CD8-positive, alpha-beta memory T cell (primary cell): ENCODE results near the gene C12orf75. TPM values are rescaled to one million over a fixed set of nuclear protein-coding genes. Genes with fewer than 3 reads are reported as not detected.
A peak's percentile ranks its signal among the peaks of the same experiment; 100 is the strongest.

Experiments used
- CTCF ChIA-PET: fragments of 350-600 bp; sonication (Branson Sonifier 250); formaldehyde crosslinking; loops from one replicate; lab custom pipeline; 2021; ENCODE audit warnings: antibody characterized with exemption; lab: Charles Lee
- POLR2A ChIA-PET: fragments of 350-600 bp; sonication (Branson Sonifier 250); formaldehyde crosslinking; loops from one replicate; lab custom pipeline; 2021; ENCODE audit warnings: antibody characterized with exemption; lab: Charles Lee
- DNase-seq, 5 donors: peaks; one replicate each; pipeline versions ENCODE4 v3.0.0 to v3.0.0-alpha.2; 2020 to 2022; ENCODE audit warnings: mixed read lengths in 1 of 5
- H3K27ac ChIP-seq: one replicate; pipeline ENCODE4 v1.7.0; 2013; ENCODE audit warnings: low read depth, mild to moderate bottlenecking, low read length, moderate library complexity
- H3K27me3 ChIP-seq: 2 replicates; pipeline ENCODE4 v1.7.0; 2013; ENCODE audit warnings: low read length, mild to moderate bottlenecking; ENCODE audit not compliant: insufficient read depth, poor library complexity, severe bottlenecking
- H3K36me3 ChIP-seq: 2 replicates; pipeline ENCODE4 v1.7.0; 2013; ENCODE audit warnings: mild to moderate bottlenecking, low read length, moderate library complexity; ENCODE audit not compliant: insufficient read depth
- H3K4me1 ChIP-seq: 2 replicates; pipeline ENCODE4 v1.7.0; 2013; ENCODE audit warnings: mild to moderate bottlenecking, low read length, moderate library complexity; ENCODE audit not compliant: insufficient read depth
- H3K4me3 ChIP-seq: 2 replicates; pipeline ENCODE4 v1.7.0; 2013; ENCODE audit warnings: mild to moderate bottlenecking, low read length
- H3K9me3 ChIP-seq: 2 replicates; pipeline ENCODE4 v1.7.0; 2013; ENCODE audit warnings: mild to moderate bottlenecking, low read length
- H3K27ac Mint-ChIP-seq, 8 donors: one replicate each; pipeline ENCODE4 v1.8.0; 2020 to 2021; ENCODE audit warnings: mixed read lengths in 8 of 8, mild to moderate bottlenecking in 6 of 8, inconsistent platforms in 3 of 8, moderate library complexity in 3 of 8
- H3K27me3 Mint-ChIP-seq, 2 donors: one replicate each; pipeline ENCODE4 v1.8.0; 2020 to 2021; ENCODE audit warnings: mixed read lengths in 2 of 2, mild to moderate bottlenecking in 1 of 2, moderate library complexity in 1 of 2
- H3K36me3 Mint-ChIP-seq, 3 donors: one replicate each; pipeline ENCODE4 v1.8.0; 2020 to 2021; ENCODE audit warnings: mixed read lengths in 3 of 3, inconsistent platforms in 1 of 3, mild to moderate bottlenecking in 1 of 3
- H3K4me1 Mint-ChIP-seq, 3 donors: one replicate each; pipeline ENCODE4 v1.8.0; 2020 to 2021; ENCODE audit warnings: mixed read lengths in 3 of 3, inconsistent platforms in 1 of 3, mild to moderate bottlenecking in 1 of 3
- H3K4me3 Mint-ChIP-seq, 7 donors: one replicate each; pipeline ENCODE4 v1.8.0; 2020 to 2021; ENCODE audit warnings: mixed read lengths in 7 of 7, mild to moderate bottlenecking in 6 of 7, moderate library complexity in 4 of 7, inconsistent platforms in 2 of 7
- H3K9me3 Mint-ChIP-seq, 5 donors: one replicate each; pipeline ENCODE4 v1.8.0; 2020 to 2022; ENCODE audit warnings: mixed read lengths in 5 of 5, mild to moderate bottlenecking in 3 of 5, moderate library complexity in 2 of 5, inconsistent platforms in 1 of 5
- polyA plus RNA-seq: library from polyadenylated mRNA; unstranded; fragments of 300-500 nt; fragmentation: Illumina TruSeq; gene quantifications from one replicate; pipeline ENCODE4 v1.2.3, GENCODE V29; 2021
- total RNA-seq, 2 experiments: library from RNA; stranded (reverse); gene quantifications; one replicate each; pipeline ENCODE4 v1.2.3, GENCODE V29; 2021

Gene C12orf75
- total and polyA plus RNA-seq, 3 experiments from 2014 or later = 52.9 to 181 (median 62.8) TPM

GRCh38 chr12:105365231-105365630 is 34.7 kb downstream of the C12orf75 start:
- no peak overlapping the region for H3K4me3 ChIP-seq
- ChIA-PET CTCF (no interaction called here), POLR2A (no interaction called here)
- no peaks in the 10 kb centered on the region for H3K27me3 ChIP-seq
- no peaks in the 10 kb centered on the region for H3K4me1 ChIP-seq
- H3K27ac ChIP-seq = no peak overlapping the region
- H3K4me1 Mint-ChIP-seq = peaks cover 16 to 25% (median 20%) of the 10 kb centered on the region in 3 donors
- no peaks in the 10 kb centered on the region for H3K9me3 ChIP-seq
- H3K36me3 ChIP-seq = peaks cover 5% of the 10 kb centered on the region
- H3K36me3 Mint-ChIP-seq = peaks cover 4 to 49% (median 19%) of the 10 kb centered on the region in 3 donors
- no peak overlapping the region for H3K27ac Mint-ChIP-seq
- DNase-seq = no peak
- no peaks in the 10 kb centered on the region for H3K27me3 Mint-ChIP-seq
- H3K9me3 Mint-ChIP-seq = no peaks in the 10 kb centered on the region
- no peak overlapping the region for H3K4me3 Mint-ChIP-seq

- Histone ChIP-seq H3K4me1 (no peaks in the 10 kb centered on the region), H3K27ac (no peak overlapping the region), H3K36me3 (peaks cover 5% of the 10 kb centered on the region), H3K27me3 (no peaks in the 10 kb centered on the region), H3K9me3 (no peaks in the 10 kb centered on the region), H3K4me3 (no peak overlapping the region)
- DNase-seq = no peak
- no peak overlapping the region for H3K4me3 Mint-ChIP-seq
- no peaks in the 10 kb centered on the region for H3K27me3 Mint-ChIP-seq
- peaks cover 8 to 19% (median 14%) of the 10 kb centered on the region in 3 donors for H3K4me1 Mint-ChIP-seq
- ChIA-PET POLR2A (interaction anchor here (0.6 kb wide), 1 partner anchor 37 kb away, joined by 3 read pairs; no protein-coding TSS in a partner anchor), CTCF (no interaction called here)
- peaks cover 8 to 55% (median 20%) of the 10 kb centered on the region in 3 donors for H3K36me3 Mint-ChIP-seq
- H3K9me3 Mint-ChIP-seq = no peaks in the 10 kb centered on the region
- peak overlapping the region in 1 of 8 donors; percentile 15 for H3K27ac Mint-ChIP-seq
Measured at GRCh38 chr12:105368047-105368646, 37.7 kb downstream of the C12orf75 start.

GRCh38 chr12:105369014-105369413 is 38.5 kb downstream of the C12orf75 start:
- H3K9me3 Mint-ChIP-seq = no peaks in the 10 kb centered on the region
- CTCF ChIA-PET = no interaction called here
- no peak overlapping the region for H3K4me3 Mint-ChIP-seq
- POLR2A ChIA-PET = no interaction called here
- Histone ChIP-seq H3K27me3 (no peaks in the 10 kb centered on the region), H3K27ac (no peak overlapping the region), H3K4me1 (no peaks in the 10 kb centered on the region), H3K36me3 (peaks cover 5% of the 10 kb centered on the region), H3K4me3 (no peak overlapping the region), H3K9me3 (no peaks in the 10 kb centered on the region)
- H3K36me3 Mint-ChIP-seq = peaks cover 8 to 61% (median 25%) of the 10 kb centered on the region in 3 donors
- no peaks in the 10 kb centered on the region for H3K27me3 Mint-ChIP-seq
- no peak for DNase-seq
- no peak overlapping the region for H3K27ac Mint-ChIP-seq
- peaks cover 4 to 10% (median 10%) of the 10 kb centered on the region in 3 donors for H3K4me1 Mint-ChIP-seq

- Mint-ChIP-seq H3K4me1 (no peaks in the 10 kb centered on the region), H3K27me3 (no peaks in the 10 kb centered on the region), H3K27ac (no peak overlapping the region), H3K36me3 (peaks cover 4 to 37% (median 15%) of the 10 kb centered on the region in 3 donors), H3K9me3 (no peaks in the 10 kb centered on the region), H3K4me3 (no peak overlapping the region)
- DNase-seq = no peak
- ChIA-PET CTCF (interaction anchor here (1.2 kb wide), 1 partner anchor 10 kb away, joined by 4 read pairs; no protein-coding TSS in a partner anchor), POLR2A (no interaction called here)
- no peak overlapping the region for H3K4me3 ChIP-seq
- H3K27ac ChIP-seq = no peak overlapping the region
- H3K36me3 ChIP-seq = no peaks in the 10 kb centered on the region
- H3K27me3 ChIP-seq = no peaks in the 10 kb centered on the region
- no peaks in the 10 kb centered on the region for H3K9me3 ChIP-seq
- H3K4me1 ChIP-seq = no peaks in the 10 kb centered on the region
Measured at GRCh38 chr12:105374303-105374702, 43.8 kb downstream of the C12orf75 start.

GRCh38 chr12:105377077-105377476 is 46.6 kb downstream of the C12orf75 start:
- Histone ChIP-seq H3K4me3 (no peak overlapping the region), H3K36me3 (no peaks in the 10 kb centered on the region), H3K4me1 (no peaks in the 10 kb centered on the region), H3K27ac (no peak overlapping the region), H3K27me3 (no peaks in the 10 kb centered on the region), H3K9me3 (no peaks in the 10 kb centered on the region)
- Mint-ChIP-seq H3K36me3 (peaks cover 4 to 14% (median 10%) of the 10 kb centered on the region in 3 donors), H3K27me3 (no peaks in the 10 kb centered on the region), H3K4me1 (no peaks in the 10 kb centered on the region), H3K27ac (no peak overlapping the region), H3K4me3 (no peak overlapping the region), H3K9me3 (no peaks in the 10 kb centered on the region)
- CTCF ChIA-PET = no interaction called here
- DNase-seq = no peak
- POLR2A ChIA-PET = interaction anchor here (0.5 kb wide), 1 partner anchor 29 kb away, joined by 6 read pairs; no protein-coding TSS in a partner anchor

GRCh38 chr12:105378911-105379310 is 48.4 kb downstream of the C12orf75 start:
- Histone ChIP-seq H3K27me3 (no peaks in the 10 kb centered on the region), H3K9me3 (no peaks in the 10 kb centered on the region), H3K36me3 (no peaks in the 10 kb centered on the region), H3K27ac (no peak overlapping the region), H3K4me3 (no peak overlapping the region), H3K4me1 (no peaks in the 10 kb centered on the region)
- no peak for DNase-seq
- no peaks in the 10 kb centered on the region for H3K4me1 Mint-ChIP-seq
- POLR2A ChIA-PET = no interaction called here
- no peaks in the 10 kb centered on the region for H3K27me3 Mint-ChIP-seq
- H3K9me3 Mint-ChIP-seq = no peaks in the 10 kb centered on the region
- CTCF ChIA-PET = no interaction called here
- no peak overlapping the region for H3K27ac Mint-ChIP-seq
- no peak overlapping the region for H3K4me3 Mint-ChIP-seq
- peaks cover 0 to 3% (median 2%) of the 10 kb centered on the region in 3 donors for H3K36me3 Mint-ChIP-seq

GRCh38 chr12:105382771-105383622 is 52.5 kb downstream of the C12orf75 start:
- Histone ChIP-seq H3K27me3 (no peaks in the 10 kb centered on the region), H3K4me1 (no peaks in the 10 kb centered on the region), H3K27ac (no peak overlapping the region), H3K36me3 (no peaks in the 10 kb centered on the region), H3K9me3 (no peaks in the 10 kb centered on the region), H3K4me3 (no peak overlapping the region)
- peak in 3 of 5 donors; percentile 4 to 48 (median 47) for DNase-seq
- Mint-ChIP-seq H3K27me3 (no peaks in the 10 kb centered on the region), H3K4me1 (no peaks in the 10 kb centered on the region), H3K27ac (no peak overlapping the region), H3K9me3 (no peaks in the 10 kb centered on the region), H3K36me3 (no peaks in the 10 kb centered on the region), H3K4me3 (no peak overlapping the region)
- CTCF ChIA-PET = interaction anchor here (0.7 to 2.2 kb wide), 11 partner anchors 9 to 222 kb away, joined by 3 to 16 read pairs (median 4); partner anchors contain the start of genes APPL2 and C12orf75
- POLR2A ChIA-PET = interaction anchor here (0.6 kb wide), 1 partner anchor 53 kb away, joined by 3 read pairs; no protein-coding TSS in a partner anchor

- POLR2A ChIA-PET = no interaction called here
- CTCF ChIA-PET = interaction anchor here (0.6 to 2.2 kb wide), 8 partner anchors 10 to 223 kb away, joined by 3 to 16 read pairs (median 4); partner anchors contain the start of gene C12orf75
Measured at GRCh38 chr12:105384220-105384619, 53.7 kb downstream of the C12orf75 start.

More at GRCh38 chr12:105384220-105384619, 53.7 kb downstream of the C12orf75 start:
- no peak for DNase-seq
- H3K4me3 ChIP-seq = no peak overlapping the region
- no peak overlapping the region for H3K4me3 Mint-ChIP-seq
- no peak overlapping the region for H3K27ac ChIP-seq
- H3K4me1 Mint-ChIP-seq = no peaks in the 10 kb centered on the region
- no peaks in the 10 kb centered on the region for H3K27me3 ChIP-seq
- no peaks in the 10 kb centered on the region for H3K36me3 Mint-ChIP-seq
- H3K4me1 ChIP-seq = no peaks in the 10 kb centered on the region
- no peaks in the 10 kb centered on the region for H3K9me3 ChIP-seq
- H3K9me3 Mint-ChIP-seq = no peaks in the 10 kb centered on the region
- H3K27me3 Mint-ChIP-seq = no peaks in the 10 kb centered on the region
- no peaks in the 10 kb centered on the region for H3K36me3 ChIP-seq
- no peak overlapping the region for H3K27ac Mint-ChIP-seq
